ENCODE results near the gene FARS2. TPM values are rescaled to one million over a fixed set of nuclear protein-coding genes. Genes with fewer than 3 reads are reported as not detected.

The FARS2 gene
- total RNA-seq, 2 experiments from 2014 or later = 13.8 to 14.3 TPM

DNA sequence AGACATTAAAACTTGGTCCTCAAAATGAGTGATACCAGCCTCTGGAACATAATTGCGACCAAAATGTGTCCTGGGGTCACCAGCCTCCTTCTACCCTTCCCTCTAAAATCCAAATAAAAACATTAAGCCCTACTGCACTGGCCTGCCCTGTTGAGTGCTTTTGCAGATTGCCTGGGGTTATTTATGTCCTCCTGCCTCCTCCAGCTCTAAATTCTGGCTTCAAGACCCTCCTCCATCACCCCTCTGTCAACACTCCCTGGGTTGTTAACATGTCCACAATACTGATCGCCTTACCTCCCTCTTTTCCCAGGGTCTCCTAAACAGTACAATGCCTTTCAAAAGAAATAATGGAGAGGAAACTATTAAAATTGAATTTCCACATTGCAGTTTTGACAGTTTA is 418.0 kb downstream of the FARS2 start:
- DNase-seq (ENCODE audit: low spot score) = no peak
- intact Hi-C loops (cut with micrococcal nuclease; ENCODE audit: unreplicated experiment) = no loop called here
- H3K9me3 ChIP-seq (ENCODE audit: low read length) = no peaks in the 10 kb centered on the region
- no peaks in the 10 kb centered on the region for H3K79me2 ChIP-seq (ENCODE audit: insufficient read depth, low read depth, low read length)
- peak overlapping the region; percentile 68; the same call in 1 of the 2 replicates for H3K4me2 ChIP-seq (ENCODE audit: low read length)
- H3K27ac ChIP-seq (ENCODE audit: low read depth, low read length, poor library complexity, severe bottlenecking) = no peak overlapping the region
- no peaks in the 10 kb centered on the region for H3K9me2 ChIP-seq (ENCODE audit: insufficient read depth, low read length)
- BruUV-seq (replicated peaks) = no TSS peak
- H3K4me1 ChIP-seq (ENCODE audit: insufficient read depth, low read length, poor library complexity, severe bottlenecking) = peaks cover 27% of the 10 kb centered on the region
- no peak for TF ChIP-seq EZH2phosphoT487 (IDR thresholded peaks at IDR 0.05; ENCODE audit: borderline replicate concordance, low read depth, low read length)
- TF ChIP-seq, protein P1, sequence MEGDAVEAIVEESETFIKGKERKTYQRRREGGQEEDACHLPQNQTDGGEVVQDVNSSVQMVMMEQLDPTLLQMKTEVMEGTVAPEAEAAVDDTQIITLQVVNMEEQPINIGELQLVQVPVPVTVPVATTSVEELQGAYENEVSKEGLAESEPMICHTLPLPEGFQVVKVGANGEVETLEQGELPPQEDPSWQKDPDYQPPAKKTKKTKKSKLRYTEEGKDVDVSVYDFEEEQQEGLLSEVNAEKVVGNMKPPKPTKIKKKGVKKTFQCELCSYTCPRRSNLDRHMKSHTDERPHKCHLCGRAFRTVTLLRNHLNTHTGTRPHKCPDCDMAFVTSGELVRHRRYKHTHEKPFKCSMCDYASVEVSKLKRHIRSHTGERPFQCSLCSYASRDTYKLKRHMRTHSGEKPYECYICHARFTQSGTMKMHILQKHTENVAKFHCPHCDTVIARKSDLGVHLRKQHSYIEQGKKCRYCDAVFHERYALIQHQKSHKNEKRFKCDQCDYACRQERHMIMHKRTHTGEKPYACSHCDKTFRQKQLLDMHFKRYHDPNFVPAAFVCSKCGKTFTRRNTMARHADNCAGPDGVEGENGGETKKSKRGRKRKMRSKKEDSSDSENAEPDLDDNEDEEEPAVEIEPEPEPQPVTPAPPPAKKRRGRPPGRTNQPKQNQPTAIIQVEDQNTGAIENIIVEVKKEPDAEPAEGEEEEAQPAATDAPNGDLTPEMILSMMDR (conservative IDR thresholded peaks at IDR 0.05; ENCODE audit: low read length) = no peak
- no peaks in the 10 kb centered on the region for H3K36me3 ChIP-seq (ENCODE audit: insufficient read depth, low read length)
- POLR2A ChIA-PET = interaction anchor here (0.6 to 1.7 kb wide), 2 partner anchors 14 to 325 kb away, joined by 3 to 5 read pairs; no protein-coding TSS in a partner anchor
- H2AFZ ChIP-seq (ENCODE audit: low read length) = peak overlapping the region; percentile 82; the same call in 1 of the 2 replicates
- CTCF ChIA-PET (ENCODE audit: unreplicated experiment) = no interaction called here
- H3K4me3 ChIP-seq (ENCODE audit: low read depth, low read length, poor library complexity, severe bottlenecking) = peak overlapping the region; percentile 36
- no peaks in the 10 kb centered on the region for H4K20me1 ChIP-seq (ENCODE audit: insufficient read depth, low read length)

- Histone ChIP-seq H3K79me2 (ENCODE audit: insufficient read depth, low read depth, low read length) (no peaks in the 10 kb centered on the region), H3K4me3 (ENCODE audit: low read depth, low read length, poor library complexity, severe bottlenecking) (peak overlapping the region; percentile 36), H3K9me2 (ENCODE audit: insufficient read depth, low read length) (no peaks in the 10 kb centered on the region), H3K4me1 (ENCODE audit: insufficient read depth, low read length, poor library complexity, severe bottlenecking) (peaks cover 27% of the 10 kb centered on the region), H3K36me3 (ENCODE audit: insufficient read depth, low read length) (no peaks in the 10 kb centered on the region), H3K4me2 (ENCODE audit: low read length) (peak overlapping the region; percentile 68), H3K27ac (ENCODE audit: low read depth, low read length, poor library complexity, severe bottlenecking) (peak overlapping the region; percentile 52), H4K20me1 (ENCODE audit: insufficient read depth, low read length) (no peaks in the 10 kb centered on the region), H2AFZ (ENCODE audit: low read length) (peak overlapping the region; percentile 82; the same call in 1 of the 2 replicates), H3K9me3 (ENCODE audit: low read length) (no peaks in the 10 kb centered on the region)
- DNase-seq (ENCODE audit: low spot score) = no peak
- intact Hi-C loops (cut with micrococcal nuclease; ENCODE audit: unreplicated experiment) = no loop called here
- BruUV-seq (replicated peaks) = no TSS peak
- TF ChIP-seq, protein P1 (conservative IDR thresholded peaks at IDR 0.05; ENCODE audit: low read length) = no peak
- TF ChIP-seq EZH2phosphoT487 (IDR thresholded peaks at IDR 0.05; ENCODE audit: borderline replicate concordance, low read depth, low read length) = no peak
- POLR2A ChIA-PET = interaction anchor here (0.6 to 1.7 kb wide), 2 partner anchors 15 to 325 kb away, joined by 3 to 5 read pairs; no protein-coding TSS in a partner anchor
- CTCF ChIA-PET (ENCODE audit: unreplicated experiment) = no interaction called here
Measured at GRCh38 chr6:5679691-5680090, 418.4 kb downstream of the FARS2 start.

DNA sequence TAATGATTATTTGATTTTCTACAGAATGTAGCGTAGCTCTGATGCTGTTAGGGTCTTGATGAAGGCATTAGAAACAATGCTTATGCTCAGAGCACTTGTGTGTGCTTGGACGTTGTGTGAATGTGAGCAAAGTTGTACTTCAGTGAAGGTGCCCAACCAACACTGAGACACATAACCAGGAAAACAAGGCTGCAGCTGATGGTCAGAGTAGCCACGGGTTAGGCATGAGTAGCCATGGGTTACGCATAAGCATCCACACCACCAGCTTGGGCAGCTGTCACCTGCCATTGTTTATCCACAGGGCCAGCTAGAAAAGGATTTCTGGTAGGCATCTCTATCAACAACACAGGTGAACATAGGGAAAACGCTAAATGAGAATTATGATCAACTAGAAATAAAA is 418.8 kb downstream of the FARS2 start:
- H3K79me2 ChIP-seq (ENCODE audit: insufficient read depth, low read depth, low read length) = no peaks in the 10 kb centered on the region
- TF ChIP-seq, protein P1 (conservative IDR thresholded peaks at IDR 0.05; ENCODE audit: low read length) = no peak
- no peak for TF ChIP-seq EZH2phosphoT487 (IDR thresholded peaks at IDR 0.05; ENCODE audit: borderline replicate concordance, low read depth, low read length)
- no TSS peak for BruUV-seq (replicated peaks)
- POLR2A ChIA-PET = interaction anchor here (1.0 to 1.7 kb wide), 2 partner anchors 15 to 41 kb away, joined by 5 read pairs; no protein-coding TSS in a partner anchor
- intact Hi-C loops (cut with micrococcal nuclease; ENCODE audit: unreplicated experiment) = no loop called here
- H2AFZ ChIP-seq (ENCODE audit: low read length) = peak overlapping the region; percentile 82; the same call in 1 of the 2 replicates
- DNase-seq (ENCODE audit: low spot score) = peak; percentile 60
- no peaks in the 10 kb centered on the region for H3K9me3 ChIP-seq (ENCODE audit: low read length)
- CTCF ChIA-PET (ENCODE audit: unreplicated experiment) = no interaction called here
- peak overlapping the region; percentile 52 for H3K27ac ChIP-seq (ENCODE audit: low read depth, low read length, poor library complexity, severe bottlenecking)
- no peaks in the 10 kb centered on the region for H3K9me2 ChIP-seq (ENCODE audit: insufficient read depth, low read length)
- no peaks in the 10 kb centered on the region for H4K20me1 ChIP-seq (ENCODE audit: insufficient read depth, low read length)
- peaks cover 27% of the 10 kb centered on the region for H3K4me1 ChIP-seq (ENCODE audit: insufficient read depth, low read length, poor library complexity, severe bottlenecking)
- no peaks in the 10 kb centered on the region for H3K36me3 ChIP-seq (ENCODE audit: insufficient read depth, low read length)
- H3K4me2 ChIP-seq (ENCODE audit: low read length) = peak overlapping the region; percentile 68
- peak overlapping the region; percentile 36 for H3K4me3 ChIP-seq (ENCODE audit: low read depth, low read length, poor library complexity, severe bottlenecking)
